GM18499 (cell line): Measurements from ENCODE around the gene TDRD3.

ENCODE experiments used
- ATAC-seq: cut with Tn5 transposase; IDR thresholded peaks from one replicate; pipeline ENCODE4 v1.9.1; 2021; ENCODE audit warnings: moderate number of reproducible peaks; ENCODE audit not compliant: insufficient read depth, unreplicated experiment

TDRD3 gene

DNA sequence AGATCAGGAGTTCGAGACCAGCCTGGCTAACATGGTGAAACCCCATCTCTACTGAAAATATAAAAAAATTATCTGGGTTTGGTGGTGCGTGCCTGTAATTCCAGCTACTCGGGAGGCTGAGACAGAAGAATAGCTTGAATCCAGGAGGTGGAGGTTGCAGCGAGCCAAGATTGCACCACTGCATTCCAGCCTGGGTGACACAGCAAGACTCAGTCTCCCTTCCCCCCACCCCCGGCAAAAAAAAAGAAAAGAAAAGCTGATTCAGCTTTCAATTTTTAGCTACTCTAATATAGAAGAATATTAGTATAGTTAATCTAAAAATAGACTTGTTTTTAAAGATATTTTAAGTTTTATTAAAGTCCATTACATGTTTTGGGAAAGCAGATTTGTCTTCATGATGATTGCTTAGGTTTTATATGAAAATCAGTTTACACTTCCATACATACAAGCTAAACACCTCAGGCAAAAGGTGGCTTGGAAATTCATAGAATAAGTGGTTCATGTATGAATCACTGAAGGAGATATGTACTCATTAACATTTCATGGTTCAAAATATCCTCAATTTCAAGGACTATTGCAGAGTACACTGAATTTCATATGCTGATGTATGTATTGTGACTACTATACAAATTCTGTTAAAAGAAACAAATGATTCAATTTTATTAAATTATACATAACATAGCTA, 165.2 kb downstream of the TDRD3 start:
- no peak for ATAC-seq

DNA sequence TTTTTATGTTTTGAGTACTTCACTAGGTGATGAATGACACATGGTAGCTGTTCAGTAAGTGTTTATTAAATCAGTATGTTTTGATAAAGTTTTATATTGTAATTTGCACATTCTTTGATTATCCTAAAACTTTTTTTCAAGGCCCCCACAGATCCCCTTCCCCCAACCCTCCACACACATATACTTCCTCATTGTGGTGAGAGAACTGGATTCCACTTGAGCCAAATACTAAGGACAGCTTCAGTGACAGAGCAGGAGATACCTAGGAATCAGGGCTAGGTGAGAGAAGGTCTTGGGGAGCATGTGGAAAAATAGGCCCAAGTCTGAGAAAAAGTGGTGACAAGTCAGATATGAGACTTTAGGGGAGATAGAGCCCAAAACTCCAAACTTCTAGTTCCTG, 174.6 kb downstream of the TDRD3 start:
- no peak for ATAC-seq

DNA sequence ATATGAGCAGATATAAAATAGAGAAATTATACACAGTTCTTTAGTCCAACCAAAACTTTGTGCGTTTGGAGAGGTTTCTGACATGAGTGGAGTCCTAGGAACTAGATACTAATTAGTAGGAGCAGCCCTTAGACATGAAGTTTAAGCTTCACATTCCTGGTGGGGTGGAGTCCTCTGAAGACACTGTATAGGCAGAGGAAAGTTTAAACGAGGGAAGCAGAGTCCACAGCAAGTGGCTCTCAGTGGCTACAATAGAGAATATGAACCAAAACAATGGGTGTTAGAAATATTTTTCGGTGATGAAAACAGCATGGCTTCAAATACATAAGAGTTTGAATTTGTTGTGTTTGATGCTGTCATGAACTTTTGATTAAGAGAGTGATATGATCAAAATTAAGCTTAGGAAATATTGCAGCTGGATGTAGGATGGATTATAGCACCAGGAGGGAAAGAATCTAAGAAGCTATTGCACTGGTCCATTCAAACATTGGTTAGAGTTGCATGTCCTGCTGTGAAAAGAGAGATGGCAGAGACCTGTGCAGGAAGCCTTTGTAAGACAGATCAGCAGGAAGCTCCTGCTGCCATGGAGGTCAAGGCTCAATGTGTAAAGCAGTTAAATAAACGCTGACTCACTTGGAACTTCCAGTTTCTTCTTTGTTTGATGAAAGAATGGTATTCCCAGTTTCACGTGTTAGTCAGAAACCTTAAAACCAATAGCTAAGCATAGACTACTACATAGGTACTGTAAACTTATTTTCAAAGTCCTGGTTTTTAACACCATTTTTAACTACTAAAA, 175.2 kb downstream of the TDRD3 start:
- no peak for ATAC-seq

DNA sequence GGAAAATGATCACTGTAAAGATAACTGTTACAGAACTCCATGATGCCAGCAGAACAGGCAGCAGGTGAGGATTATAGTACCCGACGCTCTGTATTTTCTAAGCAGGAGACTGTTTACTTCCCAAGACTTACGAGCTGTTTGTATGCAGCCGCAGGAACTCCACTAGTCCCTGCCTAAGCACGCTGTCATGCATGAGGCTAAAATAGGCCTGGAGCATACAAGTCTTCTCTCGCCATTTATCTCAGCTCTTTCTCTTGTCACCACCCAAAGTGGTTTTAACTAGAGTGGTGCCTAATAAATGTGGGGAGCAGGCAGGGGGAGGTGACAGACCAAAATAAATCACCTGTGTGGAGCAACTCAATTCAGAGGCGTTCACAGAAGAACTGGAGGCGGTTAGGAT, 175.8 kb downstream of the TDRD3 start:
- ATAC-seq, result no peak

DNA sequence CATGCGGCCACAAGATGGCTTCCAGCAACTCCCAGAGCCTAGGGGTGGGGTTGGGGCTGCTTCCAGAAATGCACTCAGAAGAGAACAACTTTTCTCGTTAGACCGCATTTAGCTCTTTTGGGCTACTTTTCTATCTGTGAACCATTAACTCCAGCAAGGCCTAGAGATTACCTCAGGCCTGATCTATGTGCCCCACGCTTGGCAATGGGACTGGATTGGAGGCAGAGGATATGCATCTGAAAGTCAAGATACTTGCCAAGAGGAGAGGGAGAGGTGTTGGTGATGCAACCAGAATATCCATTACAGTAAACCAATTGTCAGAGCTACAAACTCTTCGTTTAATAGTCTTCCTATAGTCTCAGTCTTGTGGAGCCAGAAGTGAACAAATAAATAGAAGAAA, 177.7 kb downstream of the TDRD3 start:
- no peak for ATAC-seq

DNA sequence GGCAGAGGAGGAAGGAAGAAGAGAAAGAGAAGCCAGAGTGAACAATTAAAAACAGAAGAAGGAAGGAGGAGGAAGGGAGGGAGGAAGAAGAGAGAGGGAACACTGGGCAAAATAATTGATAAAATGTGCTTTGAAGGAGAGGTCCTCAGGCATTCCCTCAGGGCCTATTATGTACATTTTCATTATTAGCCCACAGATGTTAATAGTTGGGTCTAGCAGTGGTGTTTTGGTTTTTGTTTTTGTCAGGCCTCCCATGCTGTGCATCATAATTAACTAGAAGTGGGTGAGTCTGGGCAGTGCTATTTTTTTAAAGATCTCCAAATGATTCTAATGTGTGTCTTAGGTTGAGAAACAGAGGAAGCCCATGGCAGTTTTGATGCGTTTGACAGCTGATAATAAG, 178.1 kb downstream of the TDRD3 start:
- ATAC-seq, result no peak

DNA sequence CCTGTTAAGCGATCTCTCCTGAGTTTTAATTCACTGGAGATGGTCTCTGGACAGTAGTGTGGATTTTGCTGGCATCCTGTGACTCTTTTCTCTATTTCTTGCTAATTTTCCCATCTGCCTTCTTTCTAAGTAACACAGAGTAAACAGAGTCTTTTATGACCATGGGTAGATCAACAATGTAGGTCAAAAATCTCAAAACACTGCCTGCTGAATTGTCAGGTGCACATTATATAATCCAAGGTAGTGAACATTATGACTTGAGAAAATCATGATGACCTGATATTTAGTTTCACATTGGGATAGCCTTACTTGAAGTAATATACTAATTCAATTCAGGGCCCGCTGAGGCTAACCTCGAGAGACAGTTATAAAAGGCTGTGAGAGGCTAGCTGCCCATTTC, 180.7 kb downstream of the TDRD3 start:
- ATAC-seq, result no peak

DNA sequence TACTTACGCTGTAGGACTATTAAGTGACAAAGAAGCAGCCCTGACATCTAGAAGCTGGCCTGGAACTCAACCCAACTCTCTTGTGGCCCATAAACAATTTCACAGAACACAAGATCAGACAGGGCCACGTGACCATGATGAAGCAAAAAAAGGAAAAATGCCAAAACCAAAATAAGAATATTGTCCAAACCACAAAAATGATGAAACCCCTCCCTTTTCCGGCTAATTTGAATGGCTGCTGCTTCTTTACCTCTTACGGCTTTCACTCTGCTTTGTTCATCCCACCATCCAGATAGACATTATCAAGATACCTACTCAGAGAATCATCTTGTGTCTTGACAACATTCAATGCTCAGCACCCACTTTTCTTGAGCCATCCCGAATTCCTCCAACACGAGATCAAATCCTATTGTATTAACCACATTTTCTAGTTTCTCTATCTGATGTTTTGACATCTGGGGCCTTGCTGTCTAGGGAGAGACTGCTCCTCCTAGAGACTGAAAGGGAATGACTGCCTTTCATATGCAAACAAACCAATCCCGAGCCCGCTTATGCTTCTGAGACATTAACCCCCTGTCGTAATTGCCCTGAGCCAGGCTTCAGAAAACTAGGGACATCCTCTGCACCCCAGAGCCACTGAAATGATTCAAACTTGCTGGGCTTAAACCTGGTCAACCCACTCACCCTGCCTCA, 186.3 kb downstream of the TDRD3 start:
- no peak for ATAC-seq

DNA sequence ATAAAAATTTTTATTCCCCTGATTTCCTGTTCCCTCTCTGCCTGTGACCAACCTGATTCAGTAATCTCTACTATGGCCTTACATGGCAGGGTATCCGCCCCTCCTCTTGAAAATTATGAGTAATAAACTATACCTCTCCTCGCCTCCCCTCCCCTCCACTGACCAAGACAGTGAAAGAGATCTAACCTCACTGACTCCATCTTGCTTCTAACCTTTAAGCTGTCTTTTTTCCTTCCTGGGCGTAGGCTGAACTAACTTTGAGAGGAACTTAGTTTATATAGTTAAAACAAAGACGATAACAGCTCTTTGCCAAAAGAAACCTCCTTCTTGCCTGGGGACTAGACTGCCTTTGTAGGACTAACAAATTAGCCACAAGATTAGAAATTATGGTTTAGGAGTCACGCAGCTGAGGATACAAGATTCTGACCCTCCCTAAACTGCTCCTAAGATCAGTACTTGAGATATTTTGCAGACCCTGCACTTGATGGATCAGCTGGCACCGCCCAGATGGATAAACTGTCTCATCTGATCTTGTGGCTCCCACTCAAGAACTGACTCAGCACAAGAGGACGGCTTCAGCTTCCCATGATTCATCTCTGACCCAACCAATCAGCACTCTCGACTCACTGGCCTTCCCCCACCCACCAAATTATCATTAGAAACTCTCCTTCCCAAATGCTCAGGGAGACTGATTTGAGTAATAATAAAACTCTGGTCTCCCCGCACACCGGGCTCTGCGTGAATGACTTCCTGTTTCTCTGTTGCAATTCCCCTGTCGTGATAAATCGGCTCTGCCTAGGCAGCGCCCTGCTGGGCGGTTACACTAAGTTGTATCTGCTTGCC, 187.1 kb downstream of the TDRD3 start:
- ATAC-seq, result no peak

DNA sequence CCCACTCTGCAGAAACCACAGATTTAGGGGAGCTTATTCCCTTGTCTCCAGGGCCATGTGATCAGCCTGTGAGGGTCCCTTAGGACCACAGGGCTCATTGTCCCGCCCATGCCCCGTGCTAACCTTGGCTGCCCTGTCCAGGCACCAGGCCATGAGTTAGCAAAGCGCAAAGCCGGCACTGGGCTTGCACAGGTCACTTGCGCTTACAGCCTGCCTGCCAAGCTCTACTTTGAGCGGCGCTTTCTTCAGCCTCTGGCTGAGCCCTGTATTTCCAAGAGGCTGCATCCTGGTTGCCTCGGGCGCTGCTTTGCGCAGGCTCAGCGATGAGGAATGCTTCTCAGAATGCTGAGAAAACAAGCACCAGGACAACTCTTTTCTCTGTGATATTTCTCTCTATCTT, 188.0 kb downstream of the TDRD3 start:
- no peak for ATAC-seq

DNA sequence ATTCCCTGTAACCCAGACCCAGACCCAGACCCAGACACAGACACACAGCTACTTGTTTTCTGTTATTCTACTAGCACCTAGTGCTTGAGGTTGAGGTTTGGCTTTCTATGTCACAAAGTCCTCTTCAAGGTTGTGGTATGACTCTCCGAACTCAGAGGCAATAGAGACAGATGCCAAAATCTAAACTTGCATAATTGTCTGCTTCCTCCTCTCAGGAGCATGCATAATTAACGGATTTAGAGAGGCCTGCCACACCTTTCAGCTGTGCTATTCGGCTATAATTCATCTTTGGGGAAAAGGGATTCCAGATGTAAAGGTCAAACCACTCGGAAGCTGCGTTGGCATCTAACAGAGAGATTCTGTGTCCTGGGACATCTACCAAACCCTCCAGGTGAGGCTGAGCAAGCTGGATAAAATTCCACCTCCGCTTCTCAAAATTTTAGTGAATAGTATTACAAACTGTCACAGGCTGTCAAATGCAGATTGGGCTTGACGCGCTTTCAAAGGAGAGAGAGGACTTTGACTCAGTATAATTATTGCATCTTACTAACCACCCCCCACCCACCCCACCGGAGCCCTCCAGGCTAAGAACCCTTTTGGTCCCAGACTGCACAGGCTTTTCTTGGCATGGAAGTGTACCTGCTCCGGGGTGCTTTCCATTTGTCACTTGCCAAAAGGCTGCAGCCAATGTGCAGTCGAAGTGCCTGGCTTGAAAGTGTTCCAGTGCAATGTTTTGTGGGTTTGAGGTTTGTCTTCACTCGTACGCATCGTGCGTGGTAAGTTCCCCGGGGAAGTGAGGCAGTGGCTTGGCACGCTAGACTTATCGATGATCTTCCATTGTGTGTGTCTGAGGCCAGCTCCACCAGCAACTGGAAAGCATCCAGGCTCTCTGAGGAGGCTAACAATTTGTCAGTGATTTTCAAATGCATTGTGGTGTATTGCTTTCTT, 194.1 kb downstream of the TDRD3 start:
- no peak for ATAC-seq

DNA sequence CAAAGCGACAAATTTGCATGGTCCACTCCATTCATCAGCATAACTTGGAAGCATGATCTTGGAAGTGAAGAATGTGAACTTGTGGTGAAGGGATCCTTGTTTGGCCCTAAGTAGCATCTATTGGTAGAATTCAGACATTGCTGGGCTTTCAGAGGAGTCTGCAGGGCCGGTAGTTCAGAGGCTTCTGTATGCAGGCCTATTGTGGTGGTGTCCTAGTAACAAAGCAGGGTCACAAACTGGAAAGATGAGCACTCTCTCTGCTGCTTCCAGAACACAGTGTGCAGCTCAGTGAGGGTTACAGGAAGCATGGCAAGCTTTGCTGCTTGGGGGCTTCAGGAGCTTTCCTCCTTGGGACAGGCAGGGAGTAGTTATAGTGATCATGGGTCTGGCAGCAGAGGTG, 206.0 kb downstream of the TDRD3 start:
- no peak for ATAC-seq

DNA sequence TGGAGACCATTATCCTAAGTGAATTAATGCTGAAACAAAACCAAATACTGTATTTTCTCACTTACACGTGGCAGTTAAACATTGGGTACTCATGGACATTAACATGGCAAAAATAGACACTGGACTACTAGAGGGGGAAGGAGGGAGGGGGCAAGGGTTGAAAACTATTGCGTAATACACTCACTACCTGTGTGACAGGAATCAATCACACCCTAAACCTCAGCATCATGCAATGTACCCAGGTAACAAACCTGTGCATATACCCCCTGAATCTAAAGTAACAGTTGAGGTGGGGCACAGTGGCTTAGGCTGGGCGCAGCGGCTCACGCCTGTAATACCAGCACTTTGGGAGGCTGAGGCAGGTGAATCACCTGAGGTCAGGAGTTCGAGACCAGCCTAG, 207.0 kb downstream of the TDRD3 start:
- ATAC-seq, result no peak

DNA sequence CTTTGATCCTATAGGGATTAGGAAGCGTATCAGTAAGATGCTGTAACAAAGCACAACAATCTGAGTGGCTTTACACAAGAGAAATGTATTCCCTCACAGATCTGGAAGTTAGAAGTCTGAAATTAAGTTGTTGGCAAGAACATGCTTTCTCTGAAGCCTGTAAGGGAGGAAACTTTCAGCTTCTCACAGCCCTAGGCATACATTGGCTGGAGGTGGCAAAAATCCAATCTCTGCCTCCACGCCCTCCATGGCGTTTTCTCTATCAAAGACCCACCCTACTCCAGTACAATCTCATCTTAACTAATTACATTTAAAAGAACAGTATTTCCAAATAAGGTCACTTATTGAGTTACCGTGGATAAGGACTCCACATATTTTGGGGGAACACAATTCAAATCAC, 211.9 kb downstream of the TDRD3 start:
- ATAC-seq, result no peak

DNA sequence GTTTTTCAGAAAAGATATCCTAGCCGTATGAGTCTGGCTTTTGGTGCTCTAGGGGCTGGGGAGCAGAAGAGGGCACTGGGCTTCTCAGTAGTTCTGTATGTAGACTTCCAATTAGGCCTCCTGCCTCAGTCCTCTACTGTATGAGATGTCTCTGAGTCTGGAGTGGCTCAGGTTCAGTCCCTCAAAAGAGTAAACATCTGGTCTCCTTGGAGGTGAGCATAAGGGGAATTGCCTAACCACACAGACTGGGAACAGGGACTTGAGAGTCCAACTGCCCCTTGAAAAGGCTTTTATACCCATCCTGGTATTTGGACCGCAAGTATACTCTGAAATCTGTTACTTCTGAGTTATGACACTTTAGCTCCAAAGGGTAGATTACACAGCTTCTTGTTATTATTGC, 214.5 kb downstream of the TDRD3 start:
- ATAC-seq, result no peak

DNA sequence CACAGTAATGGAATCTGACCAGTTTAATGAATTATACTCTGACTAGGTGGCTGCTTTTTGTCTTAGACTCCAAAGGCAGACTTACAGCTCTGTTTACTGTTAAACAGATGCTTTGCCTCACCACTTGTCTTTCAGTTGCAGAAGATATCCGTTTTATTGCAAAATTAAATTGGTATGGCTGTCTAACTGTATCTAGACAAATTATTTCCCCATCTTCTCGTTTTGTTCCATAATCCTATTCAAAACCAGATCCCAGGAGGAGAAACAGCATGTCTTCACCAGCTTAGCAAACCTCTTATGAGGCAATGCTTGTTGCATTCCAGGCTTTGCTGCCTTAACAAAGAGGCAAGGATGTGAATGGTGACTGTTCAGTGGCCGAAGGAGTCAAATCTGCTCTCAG, 215.6 kb downstream of the TDRD3 start:
- no peak for ATAC-seq

DNA sequence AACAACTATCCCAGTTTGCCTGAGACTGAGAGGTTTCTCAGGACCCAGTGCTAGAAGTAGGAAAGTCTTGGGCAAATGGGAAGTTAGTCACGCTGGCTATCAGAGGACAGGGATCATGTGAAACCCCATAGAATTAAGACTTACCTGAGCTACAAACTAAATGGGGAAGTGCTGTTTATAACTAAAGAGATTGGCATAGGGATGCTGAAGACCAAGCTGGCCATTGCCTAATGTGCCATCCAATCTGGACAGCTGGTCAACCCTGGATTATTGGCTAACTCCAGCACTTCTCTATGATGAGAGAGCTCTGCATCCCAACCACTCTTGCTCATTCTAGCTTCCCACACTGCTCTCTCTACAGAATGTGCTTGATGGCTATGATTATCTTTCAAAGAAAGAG, 216.1 kb downstream of the TDRD3 start:
- ATAC-seq, result no peak

DNA sequence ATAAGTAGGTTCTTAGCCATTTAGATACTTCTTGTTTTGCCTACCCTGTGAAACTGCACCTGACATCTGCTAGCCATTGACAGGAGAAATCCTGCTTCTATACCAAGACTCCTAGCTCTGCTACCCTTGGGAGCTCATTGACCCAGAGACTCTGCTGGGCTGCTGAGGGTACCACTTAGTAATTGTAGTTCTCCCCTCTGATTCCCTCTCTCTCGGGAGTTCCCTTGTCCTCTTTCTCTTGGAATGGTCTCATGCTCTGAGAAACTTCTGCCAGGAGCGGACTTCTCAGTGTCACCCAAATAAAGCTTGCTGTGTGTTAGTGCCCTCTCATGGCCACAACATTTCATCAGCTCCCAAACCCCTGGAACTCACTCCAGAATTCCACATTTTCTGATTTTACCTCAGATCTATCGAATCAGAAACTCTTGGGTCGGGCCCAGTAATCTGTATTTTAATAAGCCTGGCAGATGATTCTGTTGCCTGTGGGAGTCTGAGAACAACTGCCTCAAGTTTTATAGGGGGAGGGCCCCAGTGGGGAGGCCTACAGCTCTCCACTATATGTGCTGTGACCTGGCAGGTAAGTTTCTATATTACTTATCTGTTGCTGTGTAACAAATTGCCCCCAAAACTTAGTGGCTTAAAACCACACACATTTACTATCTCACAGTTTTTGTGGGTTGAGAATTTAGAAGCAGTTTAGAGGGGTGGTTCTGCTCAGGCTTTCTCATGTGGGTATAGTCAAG, 221.1 kb downstream of the TDRD3 start:
- ATAC-seq, result no peak

DNA sequence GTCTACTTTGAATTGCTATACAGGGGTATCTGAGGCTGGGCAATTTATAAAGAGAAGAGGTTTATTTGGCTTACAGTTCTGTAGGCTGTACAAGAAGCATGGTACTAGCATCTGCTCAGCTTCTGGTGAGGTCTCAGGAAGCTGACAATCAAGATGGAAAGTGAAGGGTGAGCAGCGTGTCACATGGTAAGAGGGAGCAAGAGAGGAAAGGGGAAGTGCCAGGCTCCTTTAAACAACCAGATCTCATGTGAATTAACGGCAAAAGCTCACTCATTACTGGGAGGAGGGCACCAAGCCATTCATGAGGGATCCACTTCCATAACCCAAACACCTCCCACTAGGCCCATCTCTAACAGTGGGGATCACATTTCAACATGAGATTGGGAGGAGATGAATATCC, 222.4 kb downstream of the TDRD3 start:
- ATAC-seq, result no peak
